Fibroblast of lung (primary cell): ENCODE results near the gene RNF113A.

ENCODE experiments used
- EZH2 ChIP-seq: IDR thresholded peaks from 2 replicates; pipeline ENCODE4 v1.5.1; 2012; ENCODE audit warnings: low read length, control low read depth, mild to moderate bottlenecking; ENCODE audit errors: missing control alignments
- TF ChIP-seq, protein P1 (sequence below), 2 donors: IDR thresholded peaks in 1 of 2; conservative IDR thresholded peaks in 1 of 2; 1 replicate in 1 of 2; 2 replicates in 1 of 2; pipeline ENCODE4 v1.5.1; 2011 to 2012; ENCODE audit warnings: low read length in 2 of 2, control low read depth in 1 of 2, inconsistent platforms in 1 of 2, low read depth in 1 of 2, mild to moderate bottlenecking in 1 of 2

DNA sequence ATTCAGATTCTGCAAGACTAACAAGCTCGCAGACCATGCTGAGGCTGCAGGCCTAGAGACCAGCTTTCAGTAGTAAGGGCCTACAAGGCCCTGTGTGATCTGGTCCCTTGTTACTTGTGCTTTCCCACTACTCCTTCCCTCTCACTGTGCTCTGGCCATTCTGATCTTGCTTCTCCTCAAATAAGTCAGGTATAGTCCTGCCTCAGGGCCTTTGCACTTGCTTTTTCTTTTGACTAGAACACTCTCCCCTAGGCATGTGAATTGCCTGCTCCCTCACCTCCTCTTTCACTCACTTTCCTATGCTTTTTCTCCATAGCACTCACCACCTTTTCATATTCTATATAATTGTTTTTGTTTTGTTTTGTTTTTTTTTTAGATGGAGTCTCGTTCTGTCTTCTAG, 46.3 kb upstream of the RNF113A start:
- TF ChIP-seq, protein P1, sequence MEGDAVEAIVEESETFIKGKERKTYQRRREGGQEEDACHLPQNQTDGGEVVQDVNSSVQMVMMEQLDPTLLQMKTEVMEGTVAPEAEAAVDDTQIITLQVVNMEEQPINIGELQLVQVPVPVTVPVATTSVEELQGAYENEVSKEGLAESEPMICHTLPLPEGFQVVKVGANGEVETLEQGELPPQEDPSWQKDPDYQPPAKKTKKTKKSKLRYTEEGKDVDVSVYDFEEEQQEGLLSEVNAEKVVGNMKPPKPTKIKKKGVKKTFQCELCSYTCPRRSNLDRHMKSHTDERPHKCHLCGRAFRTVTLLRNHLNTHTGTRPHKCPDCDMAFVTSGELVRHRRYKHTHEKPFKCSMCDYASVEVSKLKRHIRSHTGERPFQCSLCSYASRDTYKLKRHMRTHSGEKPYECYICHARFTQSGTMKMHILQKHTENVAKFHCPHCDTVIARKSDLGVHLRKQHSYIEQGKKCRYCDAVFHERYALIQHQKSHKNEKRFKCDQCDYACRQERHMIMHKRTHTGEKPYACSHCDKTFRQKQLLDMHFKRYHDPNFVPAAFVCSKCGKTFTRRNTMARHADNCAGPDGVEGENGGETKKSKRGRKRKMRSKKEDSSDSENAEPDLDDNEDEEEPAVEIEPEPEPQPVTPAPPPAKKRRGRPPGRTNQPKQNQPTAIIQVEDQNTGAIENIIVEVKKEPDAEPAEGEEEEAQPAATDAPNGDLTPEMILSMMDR (conservative IDR thresholded peaks at IDR 0.05 in 1 of 2, IDR thresholded peaks at IDR 0.05 in 1 of 2; ENCODE audit: low read depth in 1 of 2, low read length in 2 of 2) = no peak
- no peak for TF ChIP-seq EZH2
